A549 treated with GW870086 at 1 μM for 4 hours (cell line): Measurements from ENCODE around the gene GAL. TPM values are rescaled to one million over a fixed set of nuclear protein-coding genes. Genes with fewer than 3 reads are reported as not detected.

Source experiments
- total RNA-seq: library from RNA; stranded (reverse); fragments of 200-300 nt; extraction: Qiagen RNA extraction; gene quantifications from 5 replicates; pipeline ENCODE4 v1.2.3, GENCODE V29; 2022; ENCODE audit warnings: low read depth

The GAL gene
- 10.8 to 23.8 TPM (median 17.0 TPM) in 5 replicates for total RNA-seq

GRCh38 chr11:68684385-68685356, at the start of gene GAL:
Gene GAL (plus strand): TSS chr11:68684544. CDS start chr11:68684924, 380 bp downstream.

Other genes with a start within 250 kb of the GAL start
- 42.7 to 60.0 TPM (median 55.9 TPM) in 5 replicates for gene PPP6R3, start 223.8 kb upstream of the GAL start, total RNA-seq
- gene TESMIN, start 67.0 kb downstream of the GAL start, total RNA-seq = 4.3 to 6.8 TPM (median 5.7 TPM) in 5 replicates
- gene CPT1A, start 157.4 kb downstream of the GAL start, total RNA-seq = 27.3 to 31.7 TPM (median 30.9 TPM) in 5 replicates
- gene MRPL21, start 219.3 kb downstream of the GAL start, total RNA-seq = 128 to 148 TPM (median 137 TPM) in 5 replicates
- 12.0 to 16.8 TPM (median 14.8 TPM) in 5 replicates for gene IGHMBP2, start 219.3 kb downstream of the GAL start, total RNA-seq